HepG2 (cell line): ENCODE measurements around the gene SYNC. TPM values are rescaled to one million over a fixed set of nuclear protein-coding genes. Genes with fewer than 3 reads are reported as not detected.

Experiments used
- EP300 ChIP-seq, 3 experiments: sonication (generic) in 1 of 3; formaldehyde crosslinking in 1 of 3; IDR thresholded peaks; 2 replicates each; pipeline versions ENCODE4 v1.5.1 to v1.6.1; 2011 to 2020; ENCODE audit warnings: low read depth in 2 of 3, low read length in 2 of 3, borderline replicate concordance in 1 of 3, improper control_type of control experiment in 1 of 3, mild to moderate bottlenecking in 1 of 3, missing genetic modification reagents in 1 of 3, moderate library complexity in 1 of 3
- GTF3A ChIP-seq: sonication (generic); formaldehyde crosslinking; conservative IDR thresholded peaks from 2 replicates; pipeline ENCODE4 v1.4.0; 2020; ENCODE audit warnings: mild to moderate bottlenecking, missing genetic modification reagents
- SALL1 ChIP-seq: sonication (generic); formaldehyde crosslinking; IDR thresholded peaks from 2 replicates; pipeline ENCODE4 v1.8.0; 2022; ENCODE audit warnings: mild to moderate bottlenecking, missing genetic modification reagents
- ZNF3 ChIP-seq: IDR thresholded peaks from 2 replicates; pipeline ENCODE4 v1.7.0; 2017; ENCODE audit warnings: inconsistent platforms
- ZNF501 ChIP-seq: sonication (generic); formaldehyde crosslinking; IDR thresholded peaks from 2 replicates; pipeline ENCODE4 v1.5.1; 2020; ENCODE audit warnings: mild to moderate bottlenecking, moderate library complexity, missing genetic modification reagents
- ZNF546 ChIP-seq: sonication (generic); formaldehyde crosslinking; conservative IDR thresholded peaks from 2 replicates; pipeline ENCODE4 v1.8.1; 2023; ENCODE audit warnings: mild to moderate bottlenecking, missing genetic modification reagents
- ZNF564 ChIP-seq: sonication (generic); formaldehyde crosslinking; IDR thresholded peaks from 2 replicates; pipeline ENCODE4 v1.8.1; 2023; ENCODE audit warnings: mild to moderate bottlenecking, missing genetic modification reagents
- polyA plus RNA-seq, 8 experiments: library from polyadenylated mRNA; depleted of rRNA in 3 of 8; stranded (reverse) in 7 of 8; unstranded in 1 of 8; fragments of >200 nt; fragmentation: Illumina TruSeq in 4 of 8; extraction: Trizol in 4 of 8; gene quantifications; 2 replicates each; pipeline versions ENCODE4 v1.2.1 to v1.2.3, GENCODE V29; 2011 to 2016; ENCODE audit warnings: low read depth in 4 of 8, missing spikeins in 1 of 8, mixed read lengths in 1 of 8; ENCODE audit not compliant: insufficient read depth in 1 of 8
- total RNA-seq, 5 experiments: library from RNA; depleted of rRNA; stranded (reverse); fragments of >200 nt; fragmentation: Illumina TruSeq; extraction: Trizol; gene quantifications; 2 replicates each; pipeline ENCODE4 v1.2.3, GENCODE V29; 2016; ENCODE audit warnings: low read depth in 1 of 5
- TF ChIP-seq, protein P1 (sequence below): sonication (generic); formaldehyde crosslinking; IDR thresholded peaks from 2 replicates; pipeline ENCODE4 v1.8.0; 2022; ENCODE audit warnings: missing genetic modification reagents, mild to moderate bottlenecking, inconsistent platforms, borderline replicate concordance
- TF ChIP-seq, protein P2 (sequence below): sonication (generic); formaldehyde crosslinking; IDR thresholded peaks from 2 replicates; pipeline ENCODE4 v1.4.0; 2020; ENCODE audit warnings: mild to moderate bottlenecking, missing genetic modification reagents
- TF ChIP-seq, protein P3 (sequence below): sonication (generic); formaldehyde crosslinking; IDR thresholded peaks from 2 replicates; pipeline ENCODE4 v1.8.0; 2022; ENCODE audit warnings: mild to moderate bottlenecking, missing genetic modification reagents, borderline replicate concordance
- TF ChIP-seq, protein P4 (sequence below): sonication (generic); formaldehyde crosslinking; IDR thresholded peaks from 2 replicates; pipeline ENCODE4 v1.4.0; 2020; ENCODE audit warnings: missing genetic modification reagents
- TF ChIP-seq, protein P5 (sequence below): IDR thresholded peaks from 2 replicates; pipeline ENCODE4 v1.6.1; 2012; ENCODE audit warnings: low read length, improper control_type of control experiment

The SYNC gene
- total and polyA plus RNA-seq, 2 of the 13 experiments (the other 11 are each of a cell fraction or from before 2014, with no cell fraction given): 2.4 to 5.4 TPM

DNA sequence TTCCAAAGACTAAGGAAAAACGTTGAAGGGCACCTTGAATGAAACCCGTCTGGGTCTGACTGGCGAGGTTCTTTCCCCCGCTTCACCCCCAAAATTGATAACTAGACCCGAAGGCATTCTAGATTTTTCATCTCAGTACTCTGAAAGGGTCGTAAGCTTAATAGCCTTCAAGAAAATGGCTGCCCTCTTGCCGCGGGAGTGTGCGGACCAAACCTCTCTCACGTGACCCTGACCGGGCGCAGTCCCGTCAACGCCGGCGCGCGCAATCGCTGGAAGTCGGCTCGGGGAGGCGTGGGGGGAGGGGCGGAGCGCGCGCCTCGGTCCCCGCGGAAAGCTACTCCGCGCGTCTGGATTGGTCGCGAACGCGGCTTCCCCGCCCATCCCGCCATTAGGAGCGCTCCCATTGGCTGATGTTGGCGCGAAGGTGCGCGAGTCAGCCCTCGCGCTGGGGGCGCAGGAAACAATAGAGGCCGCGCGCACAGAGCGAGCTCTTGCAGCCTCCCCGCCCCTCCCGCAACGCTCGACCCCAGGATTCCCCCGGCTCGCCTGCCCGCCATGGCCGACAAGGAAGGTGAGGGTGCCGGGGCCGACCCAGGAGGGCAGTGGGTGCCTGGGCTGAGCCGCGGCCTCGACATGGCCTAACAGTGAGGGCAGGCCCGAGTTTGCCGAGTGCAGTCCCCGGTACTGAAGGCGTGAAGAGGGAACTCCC, 51.7 kb downstream of the SYNC start, which contains the start of gene RBBP4 (continued):
- TF ChIP-seq, protein P1, sequence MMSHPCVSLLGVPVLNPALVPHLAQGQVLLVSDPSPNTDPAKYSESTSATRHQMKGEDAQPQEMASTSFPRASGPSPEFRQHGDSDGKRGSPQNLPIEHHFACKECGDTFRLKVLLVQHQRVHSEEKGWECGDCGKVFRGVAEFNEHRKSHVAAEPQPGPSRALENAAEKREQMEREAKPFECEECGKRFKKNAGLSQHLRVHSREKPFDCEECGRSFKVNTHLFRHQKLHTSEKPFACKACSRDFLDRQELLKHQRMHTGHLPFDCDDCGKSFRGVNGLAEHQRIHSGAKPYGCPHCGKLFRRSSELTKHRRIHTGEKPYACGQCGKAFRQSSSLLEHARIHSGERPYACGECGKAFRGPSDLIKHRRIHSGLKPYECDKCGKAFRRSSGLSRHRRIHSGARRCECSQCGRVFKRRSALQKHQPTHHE (CRISPR knock-in tag): peak; percentile 94
- TF ChIP-seq ZNF564 (CRISPR knock-in tag) (peak; percentile 89; the same call in 1 of the 2 replicates), ZNF501 (peak; percentile 23; the same call in 1 of the 2 replicates), ZNF546 (CRISPR knock-in tag) (peak; percentile 96), SALL1 (CRISPR knock-in tag) (peak; percentile 84), EP300 (IDR thresholded peaks at IDR 0.05; ENCODE audit: low read depth in 2 of 2, low read length in 2 of 2) (peak in 1 of 2 experiments; percentile 14; a peak in 1 of 4 replicates), EP300 (CRISPR knock-in tag; IDR thresholded peaks at IDR 0.05; ENCODE audit: borderline replicate concordance) (no peak), ZNF3 (CRISPR knock-in tag) (no peak; the same call in 1 of the 2 replicates), GTF3A (CRISPR knock-in tag) (0 out of 2 replicates have a peak, but pooled peaks have one; percentile 35)
- TF ChIP-seq, protein P2, sequence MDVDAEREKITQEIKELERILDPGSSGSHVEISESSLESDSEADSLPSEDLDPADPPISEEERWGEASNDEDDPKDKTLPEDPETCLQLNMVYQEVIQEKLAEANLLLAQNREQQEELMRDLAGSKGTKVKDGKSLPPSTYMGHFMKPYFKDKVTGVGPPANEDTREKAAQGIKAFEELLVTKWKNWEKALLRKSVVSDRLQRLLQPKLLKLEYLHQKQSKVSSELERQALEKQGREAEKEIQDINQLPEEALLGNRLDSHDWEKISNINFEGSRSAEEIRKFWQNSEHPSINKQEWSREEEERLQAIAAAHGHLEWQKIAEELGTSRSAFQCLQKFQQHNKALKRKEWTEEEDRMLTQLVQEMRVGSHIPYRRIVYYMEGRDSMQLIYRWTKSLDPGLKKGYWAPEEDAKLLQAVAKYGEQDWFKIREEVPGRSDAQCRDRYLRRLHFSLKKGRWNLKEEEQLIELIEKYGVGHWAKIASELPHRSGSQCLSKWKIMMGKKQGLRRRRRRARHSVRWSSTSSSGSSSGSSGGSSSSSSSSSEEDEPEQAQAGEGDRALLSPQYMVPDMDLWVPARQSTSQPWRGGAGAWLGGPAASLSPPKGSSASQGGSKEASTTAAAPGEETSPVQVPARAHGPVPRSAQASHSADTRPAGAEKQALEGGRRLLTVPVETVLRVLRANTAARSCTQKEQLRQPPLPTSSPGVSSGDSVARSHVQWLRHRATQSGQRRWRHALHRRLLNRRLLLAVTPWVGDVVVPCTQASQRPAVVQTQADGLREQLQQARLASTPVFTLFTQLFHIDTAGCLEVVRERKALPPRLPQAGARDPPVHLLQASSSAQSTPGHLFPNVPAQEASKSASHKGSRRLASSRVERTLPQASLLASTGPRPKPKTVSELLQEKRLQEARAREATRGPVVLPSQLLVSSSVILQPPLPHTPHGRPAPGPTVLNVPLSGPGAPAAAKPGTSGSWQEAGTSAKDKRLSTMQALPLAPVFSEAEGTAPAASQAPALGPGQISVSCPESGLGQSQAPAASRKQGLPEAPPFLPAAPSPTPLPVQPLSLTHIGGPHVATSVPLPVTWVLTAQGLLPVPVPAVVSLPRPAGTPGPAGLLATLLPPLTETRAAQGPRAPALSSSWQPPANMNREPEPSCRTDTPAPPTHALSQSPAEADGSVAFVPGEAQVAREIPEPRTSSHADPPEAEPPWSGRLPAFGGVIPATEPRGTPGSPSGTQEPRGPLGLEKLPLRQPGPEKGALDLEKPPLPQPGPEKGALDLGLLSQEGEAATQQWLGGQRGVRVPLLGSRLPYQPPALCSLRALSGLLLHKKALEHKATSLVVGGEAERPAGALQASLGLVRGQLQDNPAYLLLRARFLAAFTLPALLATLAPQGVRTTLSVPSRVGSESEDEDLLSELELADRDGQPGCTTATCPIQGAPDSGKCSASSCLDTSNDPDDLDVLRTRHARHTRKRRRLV (CRISPR knock-in tag): peak; percentile 61; the same call in 1 of the 2 replicates
- TF ChIP-seq, protein P3, sequence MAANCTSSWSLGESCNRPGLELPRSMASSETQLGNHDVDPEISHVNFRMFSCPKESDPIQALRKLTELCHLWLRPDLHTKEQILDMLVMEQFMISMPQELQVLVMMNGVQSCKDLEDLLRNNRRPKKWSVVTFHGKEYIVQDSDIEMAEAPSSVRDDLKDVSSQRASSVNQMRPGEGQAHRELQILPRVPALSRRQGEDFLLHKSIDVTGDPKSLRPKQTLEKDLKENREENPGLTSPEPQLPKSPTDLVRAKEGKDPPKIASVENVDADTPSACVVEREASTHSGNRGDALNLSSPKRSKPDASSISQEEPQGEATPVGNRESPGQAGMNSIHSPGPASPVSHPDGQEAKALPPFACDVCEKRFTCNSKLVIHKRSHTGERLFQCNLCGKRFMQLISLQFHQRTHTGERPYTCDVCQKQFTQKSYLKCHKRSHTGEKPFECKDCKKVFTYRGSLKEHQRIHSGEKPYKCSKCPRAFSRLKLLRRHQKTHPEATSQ (CRISPR knock-in tag): peak; percentile 78; the same call in 1 of the 2 replicates
- TF ChIP-seq, protein P4, sequence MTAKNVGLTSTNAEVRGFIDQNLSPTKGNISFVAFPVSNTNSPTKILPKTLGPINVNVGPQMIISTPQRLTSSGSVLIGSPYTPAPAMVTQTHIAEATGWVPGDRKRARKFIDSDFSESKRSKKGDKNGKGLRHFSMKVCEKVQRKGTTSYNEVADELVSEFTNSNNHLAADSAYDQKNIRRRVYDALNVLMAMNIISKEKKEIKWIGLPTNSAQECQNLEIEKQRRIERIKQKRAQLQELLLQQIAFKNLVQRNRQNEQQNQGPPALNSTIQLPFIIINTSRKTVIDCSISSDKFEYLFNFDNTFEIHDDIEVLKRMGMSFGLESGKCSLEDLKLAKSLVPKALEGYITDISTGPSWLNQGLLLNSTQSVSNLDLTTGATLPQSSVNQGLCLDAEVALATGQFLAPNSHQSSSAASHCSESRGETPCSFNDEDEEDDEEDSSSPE: peak; percentile 98
- TF ChIP-seq, protein P5, sequence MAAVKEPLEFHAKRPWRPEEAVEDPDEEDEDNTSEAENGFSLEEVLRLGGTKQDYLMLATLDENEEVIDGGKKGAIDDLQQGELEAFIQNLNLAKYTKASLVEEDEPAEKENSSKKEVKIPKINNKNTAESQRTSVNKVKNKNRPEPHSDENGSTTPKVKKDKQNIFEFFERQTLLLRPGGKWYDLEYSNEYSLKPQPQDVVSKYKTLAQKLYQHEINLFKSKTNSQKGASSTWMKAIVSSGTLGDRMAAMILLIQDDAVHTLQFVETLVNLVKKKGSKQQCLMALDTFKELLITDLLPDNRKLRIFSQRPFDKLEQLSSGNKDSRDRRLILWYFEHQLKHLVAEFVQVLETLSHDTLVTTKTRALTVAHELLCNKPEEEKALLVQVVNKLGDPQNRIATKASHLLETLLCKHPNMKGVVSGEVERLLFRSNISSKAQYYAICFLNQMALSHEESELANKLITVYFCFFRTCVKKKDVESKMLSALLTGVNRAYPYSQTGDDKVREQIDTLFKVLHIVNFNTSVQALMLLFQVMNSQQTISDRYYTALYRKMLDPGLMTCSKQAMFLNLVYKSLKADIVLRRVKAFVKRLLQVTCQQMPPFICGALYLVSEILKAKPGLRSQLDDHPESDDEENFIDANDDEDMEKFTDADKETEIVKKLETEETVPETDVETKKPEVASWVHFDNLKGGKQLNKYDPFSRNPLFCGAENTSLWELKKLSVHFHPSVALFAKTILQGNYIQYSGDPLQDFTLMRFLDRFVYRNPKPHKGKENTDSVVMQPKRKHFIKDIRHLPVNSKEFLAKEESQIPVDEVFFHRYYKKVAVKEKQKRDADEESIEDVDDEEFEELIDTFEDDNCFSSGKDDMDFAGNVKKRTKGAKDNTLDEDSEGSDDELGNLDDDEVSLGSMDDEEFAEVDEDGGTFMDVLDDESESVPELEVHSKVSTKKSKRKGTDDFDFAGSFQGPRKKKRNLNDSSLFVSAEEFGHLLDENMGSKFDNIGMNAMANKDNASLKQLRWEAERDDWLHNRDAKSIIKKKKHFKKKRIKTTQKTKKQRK: no peak
